K562 (cell line): ENCODE measurements around the gene IGF2BP1. TPM values are rescaled to one million over a fixed set of nuclear protein-coding genes. Genes with fewer than 3 reads are reported as not detected.

Source experiments
- ATF6 ChIP-seq: sonication (generic); formaldehyde crosslinking; IDR thresholded peaks from 2 replicates; pipeline ENCODE4 v1.4.0; 2020; ENCODE audit warnings: mild to moderate bottlenecking, missing genetic modification reagents
- CBX2 ChIP-seq: fragments of 200-600 bp; sonication (generic); IDR thresholded peaks from one replicate; pipeline ENCODE4 v1.6.1; 2012; ENCODE audit warnings: mild to moderate bottlenecking, low read length, inconsistent platforms; ENCODE audit not compliant: insufficient read depth, poor library complexity, severe bottlenecking
- CBX3 ChIP-seq, 2 experiments: IDR thresholded peaks; 1 replicate in 1 of 2; 2 replicates in 1 of 2; pipeline ENCODE4 v1.6.1; 2012; ENCODE audit warnings: inconsistent platforms in 2 of 2, low read length in 2 of 2, borderline replicate concordance in 1 of 2, control low read depth in 1 of 2
- FOXK2 ChIP-seq, 2 experiments: fragments of 450-650 bp; IDR thresholded peaks in 1 of 2; conservative IDR thresholded peaks in 1 of 2; 2 replicates each; pipeline ENCODE4 v1.6.1; 2016; ENCODE audit warnings: low read depth in 2 of 2, mild to moderate bottlenecking in 1 of 2
- HDAC1 ChIP-seq, 2 experiments: fragments of 450-650 bp; IDR thresholded peaks; 2 replicates each; pipeline ENCODE4 v1.6.1; 2016 to 2017; ENCODE audit warnings: inconsistent platforms in 1 of 2, mild to moderate bottlenecking in 1 of 2, moderate library complexity in 1 of 2
- KLF16 ChIP-seq: IDR thresholded peaks from 2 replicates; pipeline ENCODE4 v1.6.1; 2016; ENCODE audit warnings: antibody characterized with exemption
- MAFF ChIP-seq: IDR thresholded peaks from 2 replicates; pipeline ENCODE4 v1.6.1; 2012; ENCODE audit warnings: low read length, improper control_type of control experiment
- MAFK ChIP-seq: IDR thresholded peaks from 2 replicates; pipeline ENCODE4 v1.6.1; 2011; ENCODE audit warnings: low read length, improper control_type of control experiment
- NFIX ChIP-seq: fragments of 250-450 bp; sonication (Bioruptor Pico); IDR thresholded peaks from 2 replicates; pipeline ENCODE4 v1.4.0; 2020; ENCODE audit warnings: low read depth, mild to moderate bottlenecking, moderate library complexity
- POLR2B ChIP-seq: fragments of 450-650 bp; IDR thresholded peaks from 2 replicates; pipeline ENCODE4 v1.6.1; 2018; ENCODE audit warnings: low read depth; ENCODE audit not compliant: partially characterized antibody
- POU5F1 ChIP-seq: fragments of 150-350 bp; IDR thresholded peaks from 2 replicates; pipeline ENCODE4 v1.6.1; 2014; ENCODE audit warnings: borderline replicate concordance, low read length, low read depth, mild to moderate bottlenecking; ENCODE audit not compliant: partially characterized antibody
- RFX1 ChIP-seq: fragments of 450-650 bp; IDR thresholded peaks from 2 replicates; pipeline ENCODE4 v1.6.1; 2016; ENCODE audit warnings: mild to moderate bottlenecking, moderate library complexity
- TEAD4 ChIP-seq, 2 experiments: sonication (generic) in 1 of 2; formaldehyde crosslinking in 1 of 2; IDR thresholded peaks; 2 replicates each; pipeline versions ENCODE4 v1.6.1 to v1.8.0; 2012 to 2022; ENCODE audit warnings: borderline replicate concordance in 1 of 2, inconsistent platforms in 1 of 2, low read length in 1 of 2, mild to moderate bottlenecking in 1 of 2, missing genetic modification reagents in 1 of 2
- THAP12 ChIP-seq: fragments of 250-450 bp; sonication (Bioruptor Pico); IDR thresholded peaks from 2 replicates; pipeline ENCODE4 v1.9.0; 2021; ENCODE audit warnings: mild to moderate bottlenecking, inconsistent platforms
- TRIM24 ChIP-seq, 2 experiments: fragments of 450-650 bp; IDR thresholded peaks; 2 replicates each; pipeline ENCODE4 v1.6.1; 2016
- ZC3H4 ChIP-seq: sonication (generic); formaldehyde crosslinking; IDR thresholded peaks from 2 replicates; pipeline ENCODE4 v1.9.0; 2021; ENCODE audit warnings: missing genetic modification reagents, borderline replicate concordance
- ZNF77 ChIP-seq: fragments of 250-450 bp; sonication (Bioruptor Pico); IDR thresholded peaks from 2 replicates; pipeline ENCODE4 v1.5.0; 2020
- polyA plus RNA-seq, 8 experiments: library from polyadenylated mRNA; depleted of rRNA in 4 of 8; stranded (reverse) in 5 of 8; unstranded in 3 of 8; fragments of >200 nt; fragmentation: Nextera tagmentation in 2 of 8; fragmentation: Illumina TruSeq in 1 of 8; extraction: Ambion mirVana in 2 of 8; extraction: Trizol in 1 of 8; gene quantifications; 2 replicates each; pipeline versions ENCODE4 v1.2.1 to v1.2.3, GENCODE V29; 2011 to 2014; ENCODE audit warnings: inconsistent platforms in 1 of 8, missing spikeins in 1 of 8
- total RNA-seq, 7 experiments: library from RNA; depleted of rRNA in 6 of 7; stranded (reverse); fragments of >200 nt in 6 of 7; fragmentation: Illumina TruSeq in 2 of 7; extraction: Trizol in 2 of 7; gene quantifications; 2 replicates each; pipeline versions ENCODE4 v1.2.1 to v1.2.3, GENCODE V29; 2011 to 2021; ENCODE audit warnings: low replicate concordance in 1 of 7
- TF ChIP-seq, protein P1 (sequence below): sonication (generic); formaldehyde crosslinking; IDR thresholded peaks from 2 replicates; pipeline ENCODE4 v1.8.1; 2023; ENCODE audit warnings: mild to moderate bottlenecking, missing genetic modification reagents
- TF ChIP-seq, protein P2 (sequence below): IDR thresholded peaks from 2 replicates; pipeline ENCODE4 v1.6.1; 2014; ENCODE audit warnings: antibody characterized with exemption

The IGF2BP1 gene
- total and polyA plus RNA-seq, 9 of the 15 experiments (the other 6 are each of a cell fraction or from before 2014, with no cell fraction given): 13.0 to 318 (median 53.6) TPM

DNA sequence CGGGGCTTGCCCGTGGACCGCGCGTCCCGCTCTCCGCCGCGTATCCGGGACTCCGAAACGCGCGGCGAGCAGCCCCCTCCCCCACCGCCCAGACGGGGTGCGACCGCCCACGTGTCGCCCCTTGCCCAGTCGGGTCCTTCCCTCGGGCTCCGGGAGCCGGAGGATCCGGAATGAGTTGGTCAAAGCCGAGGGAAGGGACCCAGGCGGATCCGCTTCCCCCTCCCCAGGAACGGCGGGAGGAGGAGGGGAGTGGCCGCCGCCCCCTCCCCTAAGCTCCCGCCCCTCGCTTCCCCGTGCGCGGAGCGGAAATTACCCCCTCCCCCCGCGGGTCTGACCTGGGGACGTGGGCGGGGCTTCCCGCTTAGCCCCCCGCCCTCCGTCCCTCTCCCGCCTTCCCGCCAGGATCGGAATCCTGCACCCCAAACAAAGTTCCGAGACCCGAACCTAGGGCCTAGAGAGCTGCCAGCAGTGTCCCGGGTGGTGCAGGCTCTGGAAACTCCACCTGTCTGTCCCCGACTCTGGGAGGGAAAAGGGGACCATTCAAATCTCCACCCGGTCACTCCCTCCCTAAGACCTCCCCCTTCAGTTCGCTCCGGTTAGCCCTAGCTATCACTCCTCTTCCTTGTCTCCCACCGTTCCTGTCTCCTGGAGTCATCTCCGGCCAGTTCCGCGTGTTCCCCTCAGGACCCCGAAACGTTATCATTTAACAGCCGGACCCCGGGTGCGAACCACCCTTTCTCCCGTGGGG, 1.0 kb upstream of the IGF2BP1 start (continued):
- TF ChIP-seq, protein P1, sequence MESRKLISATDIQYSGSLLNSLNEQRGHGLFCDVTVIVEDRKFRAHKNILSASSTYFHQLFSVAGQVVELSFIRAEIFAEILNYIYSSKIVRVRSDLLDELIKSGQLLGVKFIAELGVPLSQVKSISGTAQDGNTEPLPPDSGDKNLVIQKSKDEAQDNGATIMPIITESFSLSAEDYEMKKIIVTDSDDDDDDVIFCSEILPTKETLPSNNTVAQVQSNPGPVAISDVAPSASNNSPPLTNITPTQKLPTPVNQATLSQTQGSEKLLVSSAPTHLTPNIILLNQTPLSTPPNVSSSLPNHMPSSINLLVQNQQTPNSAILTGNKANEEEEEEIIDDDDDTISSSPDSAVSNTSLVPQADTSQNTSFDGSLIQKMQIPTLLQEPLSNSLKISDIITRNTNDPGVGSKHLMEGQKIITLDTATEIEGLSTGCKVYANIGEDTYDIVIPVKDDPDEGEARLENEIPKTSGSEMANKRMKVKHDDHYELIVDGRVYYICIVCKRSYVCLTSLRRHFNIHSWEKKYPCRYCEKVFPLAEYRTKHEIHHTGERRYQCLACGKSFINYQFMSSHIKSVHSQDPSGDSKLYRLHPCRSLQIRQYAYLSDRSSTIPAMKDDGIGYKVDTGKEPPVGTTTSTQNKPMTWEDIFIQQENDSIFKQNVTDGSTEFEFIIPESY (CRISPR knock-in tag): peak; percentile 65; the same call in 1 of the 2 replicates
- TF ChIP-seq ZC3H4 (peak; percentile 92; the same call in 1 of the 2 replicates), POU5F1 (no peak), ZNF77 (CRISPR knock-in tag) (no peak), HDAC1 (IDR thresholded peaks at IDR 0.05) (peak; percentile 4 to 79; a peak in 2 of 4 replicates), ATF6 (CRISPR knock-in tag) (no peak), CBX2 (no peak), MAFK (no peak), CBX3 (IDR thresholded peaks at IDR 0.05; ENCODE audit: borderline replicate concordance in 1 of 2, low read length in 2 of 2) (no peak), MAFF (no peak), POLR2B (peak; percentile 64), TRIM24 (IDR thresholded peaks at IDR 0.05) (no peak), RFX1 (no peak), THAP12 (CRISPR knock-in tag) (peak; percentile 75; the same call in 1 of the 2 replicates), TEAD4 (IDR thresholded peaks at IDR 0.05; ENCODE audit: low read length) (no peak), TEAD4 (CRISPR knock-in tag; IDR thresholded peaks at IDR 0.05; ENCODE audit: borderline replicate concordance) (no peak), NFIX (CRISPR knock-in tag) (no peak), KLF16 (no peak), FOXK2 (conservative IDR thresholded peaks at IDR 0.05 in 1 of 2, IDR thresholded peaks at IDR 0.05 in 1 of 2; ENCODE audit: low read depth in 2 of 2) (no peak)
- TF ChIP-seq, protein P2, sequence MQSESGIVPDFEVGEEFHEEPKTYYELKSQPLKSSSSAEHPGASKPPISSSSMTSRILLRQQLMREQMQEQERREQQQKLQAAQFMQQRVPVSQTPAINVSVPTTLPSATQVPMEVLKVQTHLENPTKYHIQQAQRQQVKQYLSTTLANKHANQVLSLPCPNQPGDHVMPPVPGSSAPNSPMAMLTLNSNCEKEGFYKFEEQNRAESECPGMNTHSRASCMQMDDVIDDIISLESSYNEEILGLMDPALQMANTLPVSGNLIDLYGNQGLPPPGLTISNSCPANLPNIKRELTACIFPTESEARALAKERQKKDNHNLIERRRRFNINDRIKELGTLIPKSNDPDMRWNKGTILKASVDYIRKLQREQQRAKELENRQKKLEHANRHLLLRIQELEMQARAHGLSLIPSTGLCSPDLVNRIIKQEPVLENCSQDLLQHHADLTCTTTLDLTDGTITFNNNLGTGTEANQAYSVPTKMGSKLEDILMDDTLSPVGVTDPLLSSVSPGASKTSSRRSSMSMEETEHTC: no peak
